Measurements from ENCODE around the gene CHMP1B.

- TF ChIP-seq CTCF (conservative IDR thresholded peaks at IDR 0.05; ENCODE audit: low read length) = no peak
- TF ChIP-seq EZH2phosphoT487 (IDR thresholded peaks at IDR 0.05; ENCODE audit: borderline replicate concordance) = no peak
These were observed 6.8 kb upstream of the CHMP1B start for GRCh38 chr18:11844436-11844835.
